HuH-7 (cell line): Measurements from ENCODE around the gene PRKACA.
"Not testable (repeated sequence)": the region's sequence is repeated elsewhere in the genome, so short reads cannot be mapped to it uniquely, and the experiment has no call there.

Source experiments
- DNase-seq: peaks from one replicate; pipeline ENCODE4 v3.0.0; 2011; ENCODE audit warnings: low spot score

Gene PRKACA

GRCh38 chr19:14147797-14148605, 30.4 kb upstream of the PRKACA start:
- peak; percentile 90 for DNase-seq

GRCh38 chr19:14146789-14147216, 29.2 kb upstream of the PRKACA start:
- DNase-seq: no peak

DNA sequence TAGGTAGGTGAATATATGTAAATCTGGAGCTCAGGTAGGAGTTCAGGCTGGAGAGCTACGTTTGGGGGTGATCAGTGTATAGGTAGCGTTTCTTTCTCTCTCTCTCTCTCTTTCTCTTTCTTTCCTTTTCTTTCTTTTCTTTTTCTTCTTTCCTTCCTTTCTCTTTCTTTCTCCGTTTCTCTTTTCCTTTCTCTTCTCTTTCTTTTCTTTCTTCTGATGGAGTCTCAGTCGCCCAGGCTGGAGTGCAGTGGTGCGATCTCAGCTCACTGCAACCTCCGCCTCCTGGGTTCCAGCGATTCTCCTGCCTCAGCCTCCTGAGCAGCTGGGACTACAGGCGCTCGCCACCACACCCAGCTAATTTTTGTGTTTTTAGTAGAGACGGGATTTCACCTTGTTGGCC, 28.6 kb upstream of the PRKACA start:
- DNase-seq: not testable (repeated sequence)

- DNase-seq: no peak
These were observed 27.8 kb upstream of the PRKACA start for GRCh38 chr19:14145381-14145780.

DNA sequence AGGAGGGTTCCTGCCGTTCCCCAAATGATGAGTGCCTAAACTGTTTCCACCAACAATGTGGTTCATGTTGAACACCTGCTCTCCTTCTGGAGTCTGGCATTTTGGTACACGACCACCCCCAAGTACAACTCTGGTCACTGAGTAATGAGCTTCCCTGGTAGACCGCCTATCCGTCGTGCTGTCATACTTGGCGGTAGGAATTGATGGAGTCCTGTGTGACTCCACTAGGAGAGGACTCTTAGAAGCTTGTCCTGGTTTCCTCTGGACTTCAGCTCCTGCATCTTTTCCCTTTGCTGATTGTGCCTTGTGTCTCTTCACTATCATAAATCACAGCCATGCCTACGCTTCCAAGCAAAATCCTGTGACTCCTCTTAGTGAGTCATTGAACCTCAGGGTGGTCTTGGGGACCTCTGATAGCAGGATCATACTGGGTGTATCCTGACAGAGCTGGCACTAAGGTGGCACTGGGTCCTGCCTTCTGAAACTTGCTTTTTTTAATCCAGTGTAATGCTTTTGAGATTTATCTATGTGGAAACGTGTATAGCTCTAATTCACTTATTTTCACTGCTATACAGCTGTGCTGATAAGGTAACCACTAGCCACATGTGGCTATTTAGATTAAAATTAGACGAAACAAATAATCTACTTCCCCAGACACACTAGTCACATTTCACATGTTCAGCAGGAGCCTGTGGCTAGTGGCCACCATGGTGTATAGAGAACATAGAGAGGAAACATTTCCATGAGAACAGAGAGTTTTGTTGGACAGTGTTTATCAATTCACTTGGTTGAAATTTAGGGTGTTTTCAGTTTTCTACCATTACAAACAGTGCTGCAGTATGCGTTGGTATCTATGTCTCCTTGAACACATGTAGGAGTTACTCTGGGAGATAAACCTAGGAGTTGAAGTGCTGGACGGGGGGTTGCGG, 25.0 kb upstream of the PRKACA start:
- no peak for DNase-seq

DNA sequence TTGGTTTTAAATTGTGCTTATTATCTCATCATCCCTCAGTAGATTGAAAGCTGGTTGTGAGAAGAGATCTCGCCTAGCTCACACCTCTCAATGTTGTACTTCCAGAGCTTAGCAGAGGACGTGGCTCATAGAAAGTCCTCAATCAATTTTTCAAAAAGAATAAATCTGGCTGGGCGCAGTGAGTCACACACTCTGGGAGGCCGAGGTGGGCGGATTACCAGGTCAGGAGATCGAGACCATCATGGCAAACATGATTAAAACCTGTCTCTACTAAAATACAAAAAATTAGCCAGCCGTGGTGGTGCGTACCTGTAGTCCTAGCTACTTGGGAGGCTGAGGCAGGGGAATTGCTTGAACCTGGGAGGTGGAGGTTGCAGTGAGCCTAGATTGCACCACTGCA, 23.5 kb upstream of the PRKACA start:
- no peak for DNase-seq

DNA sequence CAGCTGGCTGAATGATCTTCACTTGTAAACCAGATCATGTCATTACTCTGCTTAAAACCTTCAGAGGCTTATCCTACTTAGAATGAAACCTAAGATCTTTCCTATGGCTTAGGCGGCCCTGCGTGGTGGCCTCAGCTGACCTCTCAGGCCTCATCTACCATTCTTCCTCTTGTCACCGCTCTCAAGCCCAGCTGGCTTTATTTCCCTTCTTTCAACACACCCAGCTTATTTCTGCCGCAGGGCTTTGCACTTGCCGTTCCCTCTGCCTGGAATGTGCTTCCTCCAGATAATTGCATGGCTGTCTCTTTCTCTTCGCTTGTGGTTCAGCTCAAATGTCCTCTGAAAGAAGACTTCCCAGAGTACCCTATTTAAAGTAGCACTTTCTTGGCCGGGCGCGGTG, 22.4 kb upstream of the PRKACA start:
- DNase-seq: no peak

- no peak for DNase-seq
These were observed 21.2 kb upstream of the PRKACA start for GRCh38 chr19:14138576-14139265.

DNA sequence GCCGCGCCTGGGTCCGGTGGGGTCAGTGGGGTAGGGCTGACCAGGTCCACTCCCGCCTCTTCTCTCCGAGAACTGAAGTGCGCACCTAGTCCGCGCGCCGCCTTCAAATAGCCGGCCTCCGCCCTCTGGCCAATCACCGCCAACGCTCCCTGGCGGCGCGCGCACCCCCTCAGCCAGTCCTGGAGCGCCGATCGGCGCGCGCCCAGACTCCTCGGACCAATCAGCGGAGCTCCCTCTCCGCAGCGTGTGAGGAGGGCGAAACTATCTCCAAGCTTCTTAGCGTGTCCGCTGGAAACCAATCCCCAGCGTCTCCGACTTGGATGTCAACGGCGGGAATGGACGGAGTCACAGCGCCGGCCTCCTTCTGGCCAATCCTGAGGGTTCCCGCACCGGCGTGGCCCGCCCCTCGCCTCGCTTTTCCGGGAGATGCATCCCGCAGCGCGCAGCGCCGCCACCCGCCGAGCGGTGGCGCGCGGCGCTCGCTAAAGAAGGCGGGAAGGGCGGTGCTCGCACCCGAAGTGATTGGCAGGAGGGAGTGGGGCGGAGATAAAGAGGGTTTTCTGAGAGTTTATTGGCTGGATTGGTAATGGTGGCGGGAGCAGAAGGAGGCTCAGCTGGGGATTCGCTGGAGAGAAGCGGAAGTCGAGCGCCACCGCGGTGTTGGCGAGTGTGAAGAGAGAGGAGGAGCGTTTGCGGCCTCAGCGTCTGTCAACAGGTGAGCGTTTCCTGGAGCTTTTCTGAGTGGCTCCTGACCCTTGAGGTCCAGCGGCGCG, 19.1 kb upstream of the PRKACA start, which contains the start of gene ASF1B:
Gene ASF1B, minus strand, starts transcription at position 81 of the 773 bp plus-strand sequence. CDS start 133 bp downstream, outside the sequence.
- DNase-seq: peak; percentile 97

DNA sequence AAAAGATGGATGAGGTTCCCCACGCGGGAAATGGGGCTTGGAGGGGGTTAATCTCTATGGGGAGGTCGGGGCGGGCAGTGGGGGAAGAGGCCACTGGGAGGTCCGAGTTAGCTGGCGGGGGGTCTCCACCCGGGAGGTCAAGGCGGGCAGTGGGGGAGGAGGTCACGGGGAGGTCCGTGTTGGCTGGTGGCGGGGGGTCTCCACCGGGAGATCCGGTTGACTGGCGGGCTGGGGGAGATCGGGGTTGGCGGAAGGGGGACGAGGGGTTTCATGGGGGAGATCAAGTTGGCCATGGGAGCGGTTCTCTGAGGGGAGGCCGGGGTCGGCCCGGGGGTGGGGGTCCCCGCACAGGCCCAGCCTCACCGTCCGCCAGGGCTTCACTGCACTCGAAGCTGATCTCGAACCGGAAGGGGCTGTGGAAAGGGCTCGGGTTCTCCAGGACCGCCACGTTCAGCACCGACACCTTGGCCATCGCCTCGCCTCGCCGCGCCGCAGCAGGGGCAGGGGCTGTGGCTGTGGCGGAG, 18.5 kb upstream of the PRKACA start:
- DNase-seq: no peak

DNA sequence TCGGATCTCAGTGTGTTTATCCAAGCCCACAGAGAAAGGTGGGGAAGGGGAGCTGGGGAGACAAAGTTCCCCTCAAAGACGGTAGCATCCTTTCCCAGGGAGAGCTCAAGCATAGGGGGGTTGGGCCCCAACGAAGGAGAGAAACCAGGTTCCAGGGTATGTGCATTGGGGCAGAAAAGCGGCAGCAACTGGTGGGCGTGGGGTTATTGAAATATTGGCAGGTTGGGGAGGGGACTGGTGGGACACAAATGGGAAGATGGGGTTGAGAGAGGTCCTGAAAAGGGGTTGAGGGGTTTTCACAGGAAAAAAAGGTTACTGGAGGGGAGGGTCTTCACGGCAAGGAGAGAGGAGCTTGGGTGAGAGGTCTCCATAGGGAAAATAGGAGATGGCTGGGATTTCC, 17.8 kb upstream of the PRKACA start:
- DNase-seq: no peak

GRCh38 chr19:14127929-14128509, 10.5 kb upstream of the PRKACA start:
- DNase-seq: no peak

- DNase-seq: no peak
These were observed 9.6 kb upstream of the PRKACA start for GRCh38 chr19:14127176-14127575.

GRCh38 chr19:14122924-14123323, 5.4 kb upstream of the PRKACA start:
- no peak for DNase-seq

DNA sequence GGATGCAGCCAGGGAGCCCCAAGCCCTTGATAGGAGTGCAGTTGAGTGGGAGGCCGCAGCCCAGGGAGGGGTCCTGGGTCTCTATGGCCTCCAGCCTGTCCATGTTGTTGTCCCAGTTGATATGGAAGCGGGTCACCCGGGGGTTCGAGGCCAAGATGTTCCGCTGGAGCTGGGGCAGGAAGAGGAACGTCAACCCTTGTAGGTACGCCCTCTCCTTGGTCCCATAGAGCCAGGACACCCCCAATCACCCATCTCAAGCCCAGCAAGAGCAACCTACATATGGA, 2.9 kb upstream of the PRKACA start:
- DNase-seq: no peak

DNA sequence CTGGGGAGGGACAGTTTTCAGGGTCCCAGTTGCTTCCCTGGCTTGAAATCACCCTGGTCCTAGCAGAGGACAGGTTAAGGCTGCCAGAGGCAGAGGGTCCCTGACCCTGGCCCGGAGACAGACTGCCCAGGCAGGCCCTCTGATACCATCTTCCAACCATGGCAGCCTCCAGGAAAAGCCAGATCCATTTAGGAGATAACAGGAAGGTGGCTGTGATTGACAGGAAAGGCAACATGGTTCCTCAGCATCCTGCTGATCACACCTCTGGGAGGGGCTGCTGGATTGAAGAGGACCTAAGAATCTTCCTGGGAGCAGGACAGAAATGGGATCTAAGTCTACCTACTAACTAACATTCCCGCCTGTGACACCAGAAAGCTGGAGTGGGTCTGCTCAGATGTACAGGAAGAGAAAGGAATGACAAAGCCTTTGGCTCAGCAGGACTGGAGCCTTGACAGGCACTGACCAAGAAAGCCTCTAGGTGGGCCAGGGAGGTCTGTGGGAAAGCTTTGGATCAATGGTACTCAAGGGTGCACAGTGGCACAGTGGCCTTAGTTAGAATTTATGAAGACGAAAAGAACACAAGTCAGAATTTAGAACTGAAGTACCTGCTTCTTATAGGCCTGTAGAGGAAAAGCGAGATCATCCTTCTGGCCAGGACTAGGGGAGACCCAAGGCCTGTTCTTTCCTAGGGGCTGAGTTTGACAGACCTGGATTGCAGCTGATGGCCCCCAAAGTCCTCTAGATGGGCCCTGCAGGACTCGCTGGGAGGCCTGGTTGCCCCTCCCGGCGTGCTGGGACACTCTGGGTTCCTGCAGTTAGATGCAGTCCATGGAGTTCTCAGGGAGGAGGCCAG, 2.3 kb upstream of the PRKACA start:
- no peak for DNase-seq

DNA sequence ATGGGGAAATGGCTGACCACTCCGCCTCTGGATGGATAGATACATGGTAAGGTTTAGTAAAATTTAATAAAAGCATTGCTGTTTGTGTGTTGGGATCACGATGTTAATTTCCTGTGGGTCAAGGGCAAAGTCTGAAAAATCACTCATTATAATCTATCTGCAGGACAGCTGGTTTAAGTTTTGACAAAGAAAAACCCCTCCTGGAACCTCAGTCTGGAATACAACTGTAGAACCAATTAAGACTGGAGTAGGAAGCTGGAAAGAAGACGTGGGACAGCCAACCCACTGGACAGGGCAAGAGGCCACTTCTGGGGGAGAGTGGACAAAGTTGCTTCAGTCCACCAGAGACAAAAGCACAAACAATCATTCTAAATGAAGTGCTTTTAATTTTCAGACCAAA, 1.6 kb upstream of the PRKACA start:
- DNase-seq: no peak

DNA sequence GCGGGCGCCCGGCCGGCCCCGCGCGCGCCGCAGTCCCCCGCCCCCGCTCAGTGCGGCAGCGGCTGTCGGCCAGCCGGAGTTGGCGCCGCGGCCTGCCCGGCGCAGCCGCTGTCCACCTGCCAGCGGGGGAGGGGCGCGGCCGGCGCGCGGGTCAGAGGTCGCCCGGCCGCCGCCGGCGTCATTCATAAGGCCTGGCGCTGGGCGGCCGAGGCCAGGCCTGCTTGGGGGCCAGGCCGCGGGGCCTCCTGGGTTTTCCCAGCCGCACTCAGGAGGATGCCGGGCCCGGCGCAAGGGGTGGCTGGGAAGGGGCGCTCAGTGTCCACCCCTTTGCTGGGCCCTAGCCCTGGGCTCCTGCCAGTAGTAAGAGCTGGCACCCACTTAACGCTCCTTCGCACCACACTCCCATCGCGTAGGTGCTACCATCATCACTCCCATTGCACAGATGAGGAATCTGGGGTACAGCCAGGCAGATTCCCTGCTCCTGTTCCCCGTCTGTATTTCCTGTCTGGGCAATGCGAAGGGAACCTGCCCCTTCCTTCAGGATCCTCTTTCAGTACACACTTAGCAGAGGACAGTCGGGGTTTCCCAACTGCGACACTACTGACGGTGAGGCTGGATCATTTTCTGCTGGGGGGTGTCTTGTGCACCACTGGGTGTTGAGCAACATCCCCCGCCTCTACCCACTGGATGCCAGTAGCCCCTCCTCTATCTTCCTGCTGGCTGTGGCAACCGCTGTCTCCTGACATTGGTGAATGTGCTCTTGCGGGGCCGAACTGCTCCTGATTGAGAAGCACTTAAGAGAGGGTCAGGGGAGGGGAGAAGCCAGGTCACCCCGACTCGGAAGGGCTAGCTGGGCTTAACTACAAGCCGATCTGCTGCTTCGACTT, 846 bp upstream of the PRKACA start:
- no peak for DNase-seq

- DNase-seq: no peak
These were observed 514 bp downstream of the PRKACA start for GRCh38 chr19:14116918-14117578.
